Activated naive CD8-positive, alpha-beta T cell (primary cell): ENCODE measurements around the gene POU2F2.

Experiments
- H3K27ac Mint-ChIP-seq: one replicate; pipeline ENCODE4 v1.8.0; 2021; ENCODE audit warnings: mixed read lengths
- H3K27me3 Mint-ChIP-seq: one replicate; pipeline ENCODE4 v1.8.0; 2021; ENCODE audit warnings: mixed read lengths
- H3K36me3 Mint-ChIP-seq: one replicate; pipeline ENCODE4 v1.8.0; 2021; ENCODE audit warnings: mixed read lengths
- H3K4me1 Mint-ChIP-seq: one replicate; pipeline ENCODE4 v1.8.0; 2021; ENCODE audit warnings: low read depth, mixed read lengths
- H3K4me3 Mint-ChIP-seq: one replicate; pipeline ENCODE4 v1.8.0; 2021; ENCODE audit warnings: mild to moderate bottlenecking, mixed read lengths
- H3K9me3 Mint-ChIP-seq: one replicate; pipeline ENCODE4 v1.8.0; 2021; ENCODE audit warnings: low read depth, mixed read lengths

Gene POU2F2

DNA sequence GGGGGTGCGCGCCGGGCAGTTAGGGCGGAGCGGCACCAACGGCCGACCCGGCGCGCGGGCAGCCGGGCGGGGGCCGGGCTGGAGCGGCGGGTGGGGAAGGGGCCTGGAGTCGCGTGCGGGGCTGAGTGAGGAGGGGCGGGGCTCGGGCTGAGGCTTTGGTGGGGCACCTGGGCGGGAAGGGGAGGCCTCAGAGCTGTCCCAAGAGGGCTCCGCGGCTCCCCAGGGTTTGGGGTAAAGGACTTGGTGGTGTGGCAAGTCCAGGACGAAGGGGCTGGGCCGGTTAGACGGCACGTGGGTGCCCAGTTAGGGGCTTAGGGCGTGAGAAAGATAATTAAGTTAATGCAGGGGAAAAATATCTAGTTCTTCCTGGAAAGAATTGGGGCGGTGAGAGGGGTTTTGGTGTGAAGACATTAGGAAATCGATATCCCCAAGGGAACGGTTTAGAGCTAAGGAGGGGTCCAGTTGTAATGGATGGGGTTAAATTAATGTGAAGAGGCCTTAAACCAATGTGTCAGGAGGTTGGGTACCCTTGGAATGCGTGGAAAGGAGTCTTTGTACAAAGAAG lies 55.8 kb downstream of the POU2F2 start:
- Mint-ChIP-seq H3K4me1 (peaks cover 39% of the 10 kb centered on the region), H3K27me3 (no peaks in the 10 kb centered on the region), H3K4me3 (peak overlapping the region; percentile 97), H3K36me3 (no peaks in the 10 kb centered on the region), H3K27ac (peak overlapping the region; percentile 93), H3K9me3 (no peaks in the 10 kb centered on the region)

DNA sequence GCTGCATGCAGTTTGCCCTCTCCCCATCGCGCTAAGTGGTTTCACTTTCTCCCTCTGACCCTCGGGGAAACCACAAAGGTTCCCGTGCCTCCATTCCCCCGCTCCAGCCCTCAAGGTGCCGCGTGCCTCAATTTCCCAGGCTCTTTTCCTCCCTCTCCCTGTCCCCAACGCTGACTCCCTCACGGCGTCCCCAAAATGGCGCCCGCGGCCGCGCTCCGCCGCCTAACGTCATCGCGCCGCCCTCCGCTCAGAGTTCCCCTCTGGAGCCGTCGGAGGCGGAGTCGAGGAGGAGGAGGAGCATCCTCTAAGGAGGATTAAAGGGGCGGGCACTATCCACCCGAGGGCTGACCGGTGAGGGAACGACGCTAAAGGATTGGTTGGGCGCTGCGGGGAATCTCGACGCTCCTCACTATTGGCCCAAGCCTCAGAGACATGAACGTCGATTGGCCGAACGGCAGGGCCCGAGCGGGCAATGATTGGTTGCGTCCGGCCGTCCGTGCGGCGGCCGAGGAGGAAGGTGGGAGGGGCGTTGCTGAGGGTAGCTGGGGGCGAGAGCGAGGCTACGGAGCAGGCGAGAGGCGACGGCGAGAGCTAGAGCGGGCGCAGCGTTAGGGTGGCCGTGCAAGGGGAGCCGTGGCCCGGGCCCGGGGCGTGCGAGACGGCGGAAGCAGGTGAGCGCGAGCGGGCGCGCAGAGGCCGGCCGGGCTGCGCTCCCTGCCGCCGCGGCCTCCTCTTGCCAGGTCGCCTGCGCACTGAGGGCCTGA lies 56.4 kb downstream of the POU2F2 start, which contains the start of gene ZNF574:
TSS of gene ZNF574 (plus strand) at position 551 of the 764 bp plus-strand sequence. CDS start 2,441 bp downstream, outside the sequence.
- H3K4me1 Mint-ChIP-seq: peaks cover 36% of the 10 kb centered on the region
- peak within 1 kb of the TSS; percentile 100 for H3K4me3 Mint-ChIP-seq
- H3K27me3 Mint-ChIP-seq: no peaks in the 10 kb centered on the region
- no peaks in the 10 kb centered on the region for H3K9me3 Mint-ChIP-seq
- no peaks in the 10 kb centered on the region for H3K36me3 Mint-ChIP-seq
- peak within 1 kb of the TSS; percentile 100 for H3K27ac Mint-ChIP-seq

DNA sequence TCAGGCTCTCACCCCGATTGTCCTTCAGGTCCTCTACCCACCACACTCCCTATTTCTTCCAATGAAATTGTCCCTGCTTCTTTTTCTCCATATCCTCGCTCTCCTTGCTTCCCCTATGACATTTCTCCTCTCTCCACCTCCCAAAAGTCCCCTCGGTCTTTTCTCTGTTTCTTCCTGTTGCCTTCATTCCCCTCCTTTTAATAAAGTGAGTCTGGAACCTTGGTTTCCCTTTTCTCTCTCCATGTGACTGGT lies 57.0 kb downstream of the POU2F2 start:
- peak overlapping the region; percentile 100 for H3K27ac Mint-ChIP-seq
- peaks cover 36% of the 10 kb centered on the region for H3K4me1 Mint-ChIP-seq
- no peaks in the 10 kb centered on the region for H3K9me3 Mint-ChIP-seq
- H3K4me3 Mint-ChIP-seq: peak overlapping the region; percentile 100
- H3K36me3 Mint-ChIP-seq: no peaks in the 10 kb centered on the region
- no peaks in the 10 kb centered on the region for H3K27me3 Mint-ChIP-seq

DNA sequence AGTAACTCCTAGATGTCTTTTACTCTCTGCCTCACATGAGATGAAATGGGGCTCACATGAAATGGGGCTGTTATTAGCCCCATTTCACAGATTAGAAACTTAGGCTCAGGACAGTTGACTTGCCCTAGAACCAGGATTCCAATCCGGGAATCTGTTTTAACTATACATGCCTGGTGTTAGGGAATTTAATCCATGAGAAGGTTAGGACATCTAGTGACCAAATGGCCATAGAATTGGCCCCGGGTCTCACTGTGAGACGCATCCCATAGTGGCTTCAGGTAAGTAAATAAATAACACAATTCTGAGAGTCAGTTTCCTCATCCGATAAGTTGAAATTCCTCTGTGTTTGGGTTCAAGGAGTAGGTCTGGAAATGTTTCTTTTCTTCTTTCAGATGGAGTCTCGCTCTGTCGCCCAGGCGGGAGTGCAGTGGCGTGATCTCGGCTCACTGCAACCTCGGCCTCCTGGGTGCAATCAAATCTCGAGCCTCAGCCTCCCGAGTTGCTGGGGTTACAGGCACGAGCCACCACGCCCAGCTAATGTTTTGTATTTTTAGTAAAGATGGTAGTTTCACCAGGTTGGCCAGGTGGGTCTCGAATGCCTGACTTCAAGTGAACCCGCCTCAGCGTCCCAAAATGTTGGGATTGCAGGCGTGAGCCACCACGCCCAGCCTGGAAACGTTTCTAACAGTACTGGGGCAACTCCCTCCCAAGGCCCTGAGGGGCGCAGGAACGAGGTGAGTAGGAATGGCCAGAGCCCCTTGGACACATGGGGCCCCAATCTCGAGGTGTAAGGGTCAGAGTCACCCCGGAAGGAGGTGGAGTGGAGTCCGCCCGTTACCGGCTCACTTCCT lies 57.5 kb downstream of the POU2F2 start:
- Mint-ChIP-seq H3K4me1 (peaks cover 36% of the 10 kb centered on the region), H3K4me3 (peak overlapping the region; percentile 100), H3K9me3 (no peaks in the 10 kb centered on the region), H3K36me3 (no peaks in the 10 kb centered on the region), H3K27ac (peak overlapping the region; percentile 100), H3K27me3 (no peaks in the 10 kb centered on the region)

DNA sequence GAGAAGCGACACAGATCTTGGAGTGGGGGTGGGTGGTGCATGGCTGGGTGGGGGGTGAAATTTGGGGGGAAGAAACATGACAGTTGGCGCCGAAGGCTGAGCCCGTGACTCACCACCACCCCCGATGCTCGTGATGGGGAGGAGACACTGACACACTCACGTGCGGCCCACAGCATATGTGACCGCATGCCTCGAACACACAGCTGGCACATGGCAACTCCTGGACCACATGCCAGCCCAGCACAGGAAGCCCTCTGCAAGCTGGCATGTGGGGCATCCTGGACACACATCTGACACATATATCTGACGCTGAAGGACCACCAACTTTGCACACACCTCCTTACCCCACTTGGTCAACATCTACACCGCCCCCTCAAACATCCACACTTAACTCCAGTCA lies 61.0 kb downstream of the POU2F2 start:
- no peaks in the 10 kb centered on the region for H3K9me3 Mint-ChIP-seq
- no peaks in the 10 kb centered on the region for H3K27me3 Mint-ChIP-seq
- no peak overlapping the region for H3K4me3 Mint-ChIP-seq
- H3K4me1 Mint-ChIP-seq: peaks cover 13% of the 10 kb centered on the region
- no peaks in the 10 kb centered on the region for H3K36me3 Mint-ChIP-seq
- no peak overlapping the region for H3K27ac Mint-ChIP-seq

DNA sequence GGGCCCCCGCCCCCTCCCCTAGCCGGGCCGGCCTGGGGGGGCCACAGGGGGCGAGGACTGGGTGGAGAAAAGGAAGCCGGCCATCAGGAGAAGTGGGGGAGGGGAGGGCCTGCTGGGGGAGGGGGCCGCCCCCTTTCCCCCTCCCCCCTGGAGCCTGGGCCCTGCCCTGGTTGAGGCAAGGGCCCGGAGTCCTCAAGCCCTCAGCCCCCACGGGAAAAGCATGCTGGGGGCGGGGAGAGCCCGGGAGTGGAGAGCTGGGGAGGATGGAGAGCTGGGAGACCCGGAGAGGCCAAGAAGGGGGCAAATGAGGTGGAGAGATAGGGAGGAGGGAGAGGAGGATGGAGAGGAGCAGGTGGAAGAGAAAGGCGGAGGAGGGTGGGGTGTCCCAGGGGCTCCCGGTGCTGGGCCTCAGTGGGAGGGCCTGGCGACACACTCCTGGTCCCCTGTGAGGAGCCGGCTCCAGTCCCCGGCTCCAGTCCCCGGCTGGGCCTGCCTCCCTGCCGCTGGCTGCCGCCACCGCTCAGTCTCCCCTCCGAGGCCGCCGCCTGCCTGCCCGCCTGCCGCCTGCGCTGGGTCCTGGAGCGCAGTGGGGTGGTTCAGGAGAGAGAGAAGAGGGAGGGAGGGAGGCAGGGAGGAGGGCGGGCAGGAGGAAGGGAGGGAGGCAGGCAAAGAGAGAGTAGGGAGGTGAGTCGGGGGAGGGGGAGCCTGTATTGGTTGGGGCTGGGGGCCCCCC lies 62.5 kb downstream of the POU2F2 start, which contains the start of gene GRIK5:
TSS of gene GRIK5 (minus strand) at position 588 of the 733 bp plus-strand sequence. CDS start 4,436 bp downstream, outside the sequence.
- Mint-ChIP-seq H3K4me1 (peaks cover 4% of the 10 kb centered on the region), H3K27ac (no peak within 1 kb of the TSS), H3K36me3 (no peaks in the 10 kb centered on the region), H3K27me3 (no peaks in the 10 kb centered on the region), H3K4me3 (no peak within 1 kb of the TSS), H3K9me3 (no peaks in the 10 kb centered on the region)

DNA sequence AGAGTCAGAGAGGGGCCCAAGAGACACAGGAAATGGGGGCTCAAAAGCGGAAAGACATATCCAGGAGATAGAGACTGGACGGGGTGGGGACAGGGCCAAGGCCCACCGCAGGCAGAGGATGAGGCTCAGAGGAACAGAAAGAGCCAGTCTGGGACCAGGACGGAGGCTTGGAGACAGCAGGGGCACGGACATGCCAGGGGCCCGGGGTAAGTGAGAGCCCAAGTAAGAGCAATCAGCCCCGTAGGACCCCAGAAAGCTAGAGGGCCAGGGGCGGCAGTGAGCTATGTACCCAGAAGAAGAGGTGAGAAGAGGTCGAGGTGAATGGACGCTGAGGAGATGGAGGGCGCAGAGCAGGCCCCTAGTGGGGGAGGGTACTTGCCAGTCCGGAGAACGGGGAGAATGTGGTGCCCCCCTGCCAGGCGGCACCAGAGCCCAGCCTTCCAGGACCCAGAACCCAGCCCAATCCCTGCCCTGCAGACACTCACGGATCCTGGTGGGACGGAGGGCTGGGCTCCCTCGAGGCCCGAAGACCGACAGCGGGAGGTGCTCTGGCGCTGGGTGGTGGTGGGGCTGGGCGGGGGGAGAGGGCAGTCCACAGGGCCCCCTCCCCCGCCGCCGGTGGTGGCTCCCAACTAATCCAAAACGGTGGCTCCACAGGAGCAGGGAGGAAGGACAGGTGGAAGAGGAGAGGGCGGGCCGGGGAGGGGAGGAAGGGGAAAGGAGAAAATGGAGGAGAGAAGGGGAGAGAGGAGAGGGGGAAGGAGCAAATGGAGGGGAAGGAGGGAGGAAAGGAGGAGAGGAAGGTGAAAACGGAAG lies 63.3 kb downstream of the POU2F2 start:
- H3K36me3 Mint-ChIP-seq: no peaks in the 10 kb centered on the region
- no peaks in the 10 kb centered on the region for H3K9me3 Mint-ChIP-seq
- no peaks in the 10 kb centered on the region for H3K4me1 Mint-ChIP-seq
- H3K27ac Mint-ChIP-seq: no peak overlapping the region
- peaks cover 7% of the 10 kb centered on the region for H3K27me3 Mint-ChIP-seq
- no peak overlapping the region for H3K4me3 Mint-ChIP-seq

DNA sequence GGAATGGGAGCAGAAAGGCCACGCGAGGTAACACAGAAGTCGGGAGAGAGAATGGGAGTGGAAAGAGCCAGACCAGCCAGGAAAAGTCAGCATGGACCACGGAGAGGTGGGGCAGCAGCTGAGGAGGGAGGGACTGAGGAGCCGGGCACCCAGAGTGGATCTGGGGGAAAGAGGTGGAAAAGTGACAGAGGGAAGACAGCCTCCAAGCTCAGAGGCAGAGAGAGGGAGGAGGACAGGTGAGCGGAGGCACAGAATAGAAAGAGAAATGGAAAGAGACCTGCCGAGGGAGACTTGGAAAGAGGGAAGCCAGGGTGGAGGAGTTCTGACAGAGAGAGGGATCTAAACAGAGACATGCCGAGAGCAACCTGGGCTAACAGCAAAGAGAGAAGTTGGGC lies 63.9 kb downstream of the POU2F2 start:
- H3K4me3 Mint-ChIP-seq: no peak overlapping the region
- peaks cover 9% of the 10 kb centered on the region for H3K27me3 Mint-ChIP-seq
- no peak overlapping the region for H3K27ac Mint-ChIP-seq
- no peaks in the 10 kb centered on the region for H3K9me3 Mint-ChIP-seq
- H3K36me3 Mint-ChIP-seq: no peaks in the 10 kb centered on the region
- no peaks in the 10 kb centered on the region for H3K4me1 Mint-ChIP-seq

DNA sequence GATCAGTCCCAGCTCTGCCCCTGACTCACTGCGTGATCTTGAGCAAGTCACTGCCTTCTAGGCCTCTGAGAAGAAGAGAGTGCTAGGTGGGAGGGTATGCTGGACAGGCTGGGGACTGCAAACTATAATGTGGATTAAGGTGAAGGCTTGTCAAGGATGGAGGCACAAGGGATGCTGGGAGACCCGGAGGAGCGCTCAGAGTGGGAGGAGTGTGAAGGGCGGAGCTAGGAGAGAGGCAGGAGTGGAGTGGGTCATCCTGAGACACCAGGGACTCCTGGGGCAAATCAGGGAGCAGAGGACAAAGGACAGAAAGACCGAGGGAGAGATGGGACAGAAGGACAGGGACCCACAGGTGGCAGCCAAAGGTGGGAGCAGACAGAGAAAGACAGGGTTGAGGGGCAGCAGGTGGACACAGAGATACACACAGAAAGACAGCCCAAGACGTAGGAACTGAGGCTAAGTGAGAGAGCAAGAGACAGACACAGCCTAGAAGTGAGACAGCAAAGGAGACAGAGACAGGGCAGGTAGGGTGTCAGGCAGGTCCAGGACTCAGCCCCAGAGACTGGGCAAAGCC lies 64.8 kb downstream of the POU2F2 start:
- Mint-ChIP-seq H3K27me3 (peaks cover 9% of the 10 kb centered on the region), H3K36me3 (no peaks in the 10 kb centered on the region), H3K9me3 (no peaks in the 10 kb centered on the region), H3K4me1 (no peaks in the 10 kb centered on the region), H3K4me3 (no peak overlapping the region), H3K27ac (no peak overlapping the region)

DNA sequence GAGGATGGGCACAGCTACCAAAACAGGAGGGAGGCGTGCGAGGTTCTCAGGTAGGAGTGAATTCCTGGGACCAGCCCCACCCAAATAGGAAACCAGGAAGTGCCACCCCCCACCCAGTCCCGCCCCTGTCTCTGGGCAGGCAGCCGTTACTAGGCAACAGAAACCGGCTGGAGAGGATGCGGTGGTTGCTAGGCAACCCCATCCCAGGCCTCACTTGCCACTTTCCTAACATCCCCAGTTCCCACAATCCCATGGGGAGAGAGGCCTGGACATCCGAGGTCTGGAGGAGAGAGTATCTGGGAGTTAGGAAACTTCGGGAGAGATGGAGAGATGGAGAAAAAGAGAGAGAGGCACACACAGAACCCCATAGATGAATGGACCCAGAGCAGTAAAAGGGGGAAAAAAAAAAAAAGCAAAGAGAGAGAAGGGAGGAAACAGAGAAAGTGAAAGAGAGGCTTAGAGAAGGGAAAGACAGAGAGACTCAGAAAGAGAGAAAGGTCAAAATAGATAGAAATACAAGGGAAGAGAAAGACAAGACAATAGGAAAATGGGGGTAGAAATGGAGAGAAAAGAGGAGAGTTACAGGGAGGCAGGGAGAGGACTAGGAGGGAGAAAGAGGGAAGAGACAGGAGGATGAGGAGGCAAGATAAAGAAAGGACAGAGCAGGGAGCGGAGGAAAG lies 66.0 kb downstream of the POU2F2 start:
- H3K4me1 Mint-ChIP-seq: no peaks in the 10 kb centered on the region
- peaks cover 6% of the 10 kb centered on the region for H3K36me3 Mint-ChIP-seq
- H3K4me3 Mint-ChIP-seq: no peak overlapping the region
- H3K27ac Mint-ChIP-seq: no peak overlapping the region
- H3K27me3 Mint-ChIP-seq: peaks cover 14% of the 10 kb centered on the region
- H3K9me3 Mint-ChIP-seq: no peaks in the 10 kb centered on the region

DNA sequence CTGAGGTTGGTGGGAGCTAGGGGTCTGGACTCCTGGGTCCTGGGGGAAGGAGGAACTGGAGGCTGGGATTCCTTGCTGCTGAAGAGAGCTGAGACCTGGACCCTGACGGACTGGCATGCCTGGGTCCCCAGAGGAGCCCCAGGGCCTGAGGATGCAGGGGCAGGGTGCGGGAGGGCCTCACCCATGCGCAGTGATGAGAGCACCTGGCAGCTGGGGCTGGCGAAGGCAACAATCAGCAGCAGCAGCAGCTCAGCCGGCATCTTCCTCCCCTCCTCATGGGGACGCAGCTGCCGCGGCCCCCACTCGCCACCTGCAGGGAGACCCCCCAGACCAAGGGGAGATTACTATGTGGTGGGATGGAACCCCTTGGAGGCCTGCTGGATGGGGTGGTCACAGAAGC lies 66.7 kb downstream of the POU2F2 start:
- Mint-ChIP-seq H3K27me3 (peaks cover 14% of the 10 kb centered on the region), H3K36me3 (peaks cover 6% of the 10 kb centered on the region), H3K9me3 (no peaks in the 10 kb centered on the region), H3K27ac (no peak overlapping the region), H3K4me3 (no peak overlapping the region), H3K4me1 (no peaks in the 10 kb centered on the region)

DNA sequence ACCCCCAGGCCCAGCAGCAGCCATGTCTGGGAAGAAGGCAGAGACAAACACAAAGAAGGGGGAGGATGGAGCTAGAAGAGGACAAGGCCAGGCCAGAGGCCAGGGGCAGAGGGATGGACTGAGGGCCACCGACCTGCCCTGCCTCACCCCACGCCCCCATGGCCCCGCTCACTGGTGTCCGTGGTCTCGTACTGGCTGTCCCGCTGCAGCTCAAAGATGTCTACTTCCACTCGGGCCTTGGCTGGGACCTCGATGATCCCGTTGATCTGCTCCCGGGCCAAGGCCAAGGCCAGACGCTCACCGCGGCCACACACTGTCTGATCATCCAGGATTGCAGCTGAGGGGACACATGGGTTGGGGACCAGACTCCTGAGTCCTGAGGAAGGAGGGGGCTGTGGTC lies 67.2 kb downstream of the POU2F2 start:
- Mint-ChIP-seq H3K36me3 (peaks cover 6% of the 10 kb centered on the region), H3K4me1 (no peaks in the 10 kb centered on the region), H3K4me3 (no peak overlapping the region), H3K27me3 (peaks cover 14% of the 10 kb centered on the region), H3K27ac (no peak overlapping the region), H3K9me3 (no peaks in the 10 kb centered on the region)

DNA sequence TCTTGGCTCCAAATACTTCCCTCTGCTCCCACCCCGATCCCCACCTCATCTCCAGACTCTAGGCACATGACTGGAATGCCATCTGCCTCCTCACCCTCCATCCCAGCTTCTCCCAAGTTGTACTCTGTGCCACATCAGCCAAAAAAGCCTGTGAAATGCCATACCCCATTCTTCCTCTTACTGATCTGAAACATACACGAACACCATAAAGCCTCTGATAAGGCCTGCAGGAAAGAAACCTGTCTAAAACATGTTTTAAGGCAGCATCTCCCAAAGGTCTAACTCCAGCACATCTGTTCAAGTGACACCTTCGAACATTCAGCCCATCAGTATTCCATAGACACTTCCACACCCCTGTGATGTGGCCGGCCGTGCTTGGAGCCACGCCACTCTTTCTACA lies 67.8 kb downstream of the POU2F2 start:
- peaks cover 14% of the 10 kb centered on the region for H3K27me3 Mint-ChIP-seq
- no peaks in the 10 kb centered on the region for H3K4me1 Mint-ChIP-seq
- no peak overlapping the region for H3K4me3 Mint-ChIP-seq
- no peaks in the 10 kb centered on the region for H3K9me3 Mint-ChIP-seq
- H3K27ac Mint-ChIP-seq: no peak overlapping the region
- H3K36me3 Mint-ChIP-seq: peaks cover 6% of the 10 kb centered on the region
